HG02763 (cell line): ENCODE measurements around the gene DPH3.

Experiments used
- ATAC-seq: cut with Tn5 transposase; IDR thresholded peaks from one replicate; pipeline ENCODE4 v1.9.1; 2021; ENCODE audit warnings: mild to moderate bottlenecking, moderate library complexity; ENCODE audit not compliant: unreplicated experiment

The DPH3 gene

GRCh38 chr3:16236856-16237393 lies 27.8 kb downstream of the DPH3 start:
- ATAC-seq: no peak

- ATAC-seq: no peak
Observed at GRCh38 chr3:16236030-16236639, 28.6 kb downstream of the DPH3 start.

- no peak for ATAC-seq
Observed at GRCh38 chr3:16234281-16234680, 30.5 kb downstream of the DPH3 start.

- no peak for ATAC-seq
Observed at GRCh38 chr3:16233806-16234205, 30.9 kb downstream of the DPH3 start.

GRCh38 chr3:16231983-16232382 lies 32.8 kb downstream of the DPH3 start:
- no peak for ATAC-seq

- no peak for ATAC-seq
Observed at GRCh38 chr3:16229681-16230080, 35.1 kb downstream of the DPH3 start.

- no peak for ATAC-seq
Observed at GRCh38 chr3:16227566-16227965, 37.2 kb downstream of the DPH3 start.

GRCh38 chr3:16224325-16224724 lies 40.4 kb downstream of the DPH3 start:
- no peak for ATAC-seq

GRCh38 chr3:16222547-16222946 lies 42.2 kb downstream of the DPH3 start:
- no peak for ATAC-seq

- ATAC-seq: no peak
Observed at GRCh38 chr3:16221990-16222389, 42.8 kb downstream of the DPH3 start.

- ATAC-seq: no peak
Observed at GRCh38 chr3:16219777-16220176, 45.0 kb downstream of the DPH3 start.

GRCh38 chr3:16216373-16216935 lies 48.3 kb downstream of the DPH3 start:
- ATAC-seq: no peak

GRCh38 chr3:16214366-16214765 lies 50.4 kb downstream of the DPH3 start:
- no peak for ATAC-seq

- no peak for ATAC-seq
Observed at GRCh38 chr3:16211176-16211904, 53.4 kb downstream of the DPH3 start.
